ENCODE data around the gene CPT1B. TPM values are rescaled to one million over a fixed set of nuclear protein-coding genes. Genes with fewer than 3 reads are reported as not detected.
A peak's percentile ranks its signal among the peaks of the same experiment; 100 is the strongest.

CPT1B gene
- total RNA-seq, 4 donors from 2014 or later: 3.5 to 17.6 (median 8.2) TPM

GRCh38 chr22:50601669-50602337 lies 23.6 kb upstream of the CPT1B start:
- DNase-seq: no peak
- WGBS, 2 donors: 44 to 55% methylated on average over 8 to 12 of the region's 12 CpGs
- Histone ChIP-seq H3K27ac (no peak overlapping the region), H3K4me3 (no peak overlapping the region), H3K36me3 (no peaks in the 10 kb centered on the region), H3K4me1 (peaks cover 0 to 22% (median 13%) of the 10 kb centered on the region in 3 donors), H3K9me3 (no peaks in the 10 kb centered on the region), H3K27me3 (peaks cover 0 to 88% (median 2%) of the 10 kb centered on the region in 4 donors)
- intact Hi-C loops (cut with DNase I): no loop called here
- TF ChIP-seq POLR2A (IDR thresholded peaks at IDR 0.05) (no peak), CTCF (IDR thresholded peaks at IDR 0.05) (no peak)

- no peak for DNase-seq
- H3K4me1 ChIP-seq: peaks cover 0 to 22% (median 13%) of the 10 kb centered on the region in 3 donors
- WGBS, 2 donors: 40% methylated on average over 1 of the region's 52 CpGs; no CpG with 5 or more reads in 1 of the 2 donors
- TF ChIP-seq POLR2A (IDR thresholded peaks at IDR 0.05) (no peak), CTCF (IDR thresholded peaks at IDR 0.05) (no peak)
- no peak overlapping the region for H3K27ac ChIP-seq
- intact Hi-C loops (cut with DNase I): no loop called here
- no peaks in the 10 kb centered on the region for H3K9me3 ChIP-seq
- no peaks in the 10 kb centered on the region for H3K36me3 ChIP-seq
- peak overlapping the region; percentile 31 to 63 (median 45) for H3K4me3 ChIP-seq
- H3K27me3 ChIP-seq: peaks cover 0 to 82% (median 2%) of the 10 kb centered on the region in 4 donors
Observed at GRCh38 chr22:50600967-50601668, 22.9 kb upstream of the CPT1B start.

DNA sequence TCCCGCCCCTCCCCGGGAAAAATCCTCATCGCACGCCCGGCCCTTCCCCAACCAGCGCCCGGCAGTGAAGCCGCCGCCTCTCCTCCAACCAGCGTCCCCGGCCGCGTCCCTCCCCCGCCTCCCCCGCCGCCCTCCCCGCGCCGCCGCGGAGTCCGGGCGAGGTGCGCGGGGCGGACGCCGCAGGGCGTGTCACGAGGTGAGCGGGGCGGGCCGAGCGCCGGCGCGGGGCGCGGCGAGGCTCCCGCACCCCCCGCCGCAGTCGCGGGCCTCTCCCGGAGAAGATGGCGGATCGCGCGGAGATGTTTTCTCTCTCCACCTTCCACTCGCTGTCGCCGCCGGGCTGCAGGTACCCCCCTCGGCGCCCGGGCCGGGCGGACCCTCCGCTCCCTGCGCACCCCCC lies 22.3 kb upstream of the CPT1B start, which contains the start of gene MAPK8IP2:
TSS of gene MAPK8IP2 (plus strand) at position 256 of the 400 bp plus-strand sequence. CDS start at position 282, 26 bp downstream.
- H3K4me3 ChIP-seq: peak within 1 kb of the TSS; percentile 31 to 63 (median 45)

GRCh38 chr22:50599816-50600455 lies 21.7 kb upstream of the CPT1B start:
- DNase-seq: no peak
- peak overlapping the region; percentile 31 to 63 (median 45) for H3K4me3 ChIP-seq
- peaks cover 0 to 22% (median 13%) of the 10 kb centered on the region in 3 donors for H3K4me1 ChIP-seq
- WGBS, 2 donors: 53 to 74% methylated on average over 5 to 16 of the region's 52 CpGs
- no peaks in the 10 kb centered on the region for H3K9me3 ChIP-seq
- TF ChIP-seq POLR2A (IDR thresholded peaks at IDR 0.05) (no peak), CTCF (IDR thresholded peaks at IDR 0.05) (no peak)
- H3K27ac ChIP-seq: no peak overlapping the region
- H3K27me3 ChIP-seq: peaks cover 0 to 70% (median 2%) of the 10 kb centered on the region in 4 donors
- H3K36me3 ChIP-seq: no peaks in the 10 kb centered on the region
- intact Hi-C loops (cut with DNase I): no loop called here

More for the DNA sequence above, 22.3 kb upstream of the CPT1B start, which contains the start of gene MAPK8IP2:
- TF ChIP-seq POLR2A (IDR thresholded peaks at IDR 0.05): no peak
- no peak for TF ChIP-seq CTCF (IDR thresholded peaks at IDR 0.05)
- Histone ChIP-seq H3K9me3 (no peaks in the 10 kb centered on the region), H3K27me3 (peaks cover 0 to 76% (median 2%) of the 10 kb centered on the region in 4 donors), H3K4me1 (peaks cover 0 to 22% (median 13%) of the 10 kb centered on the region in 3 donors), H3K27ac (no peak within 1 kb of the TSS), H3K36me3 (no peaks in the 10 kb centered on the region)
- DNase-seq: no peak
- WGBS, 2 donors: no CpG with 5 or more reads among the region's 61 CpGs
- intact Hi-C loops (cut with DNase I): no loop called here

Data from esophagus squamous epithelium (tissue), 5 donors.